Stimulated activated CD8-positive, alpha-beta memory T cell treated with anti-CD3 and anti-CD28 coated beads, Interleukin-15, amount 100 ng/mL, for 24 hours (primary cell): ENCODE measurements around the gene LSM2.

Experiments
- DNase-seq: peaks from one replicate; pipeline ENCODE4 v3.0.0-alpha.2; 2020; ENCODE audit warnings: low read depth

Gene LSM2

DNA sequence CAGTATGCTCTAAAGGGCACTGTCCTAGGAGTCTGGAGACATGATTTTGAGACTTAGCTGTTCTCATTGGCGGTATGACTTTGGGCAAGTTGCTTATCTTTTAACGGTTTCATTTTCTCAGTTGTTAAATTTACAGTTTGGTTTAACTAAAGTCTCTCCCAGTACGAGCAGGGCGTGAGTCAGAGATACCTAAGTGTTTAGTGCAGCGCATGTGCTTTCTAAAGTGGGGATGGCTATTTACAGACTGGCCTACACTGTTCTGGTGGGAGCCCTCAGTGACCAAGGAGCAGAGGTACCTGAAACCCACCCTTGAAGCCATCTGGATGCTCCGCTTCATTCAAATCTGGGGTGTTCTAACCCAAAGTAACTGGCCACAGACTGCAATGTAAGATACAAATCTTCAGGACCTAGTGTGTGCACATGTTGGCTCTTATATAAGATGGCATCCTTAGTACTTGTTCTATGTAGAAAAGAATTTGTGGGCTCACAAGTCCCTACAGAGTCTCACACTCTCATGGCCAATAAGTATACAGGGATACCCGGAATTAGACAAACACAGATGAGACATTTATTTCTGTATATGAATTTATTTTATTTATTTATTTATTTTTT lies 56.2 kb downstream of the LSM2 start:
- DNase-seq: no peak

DNA sequence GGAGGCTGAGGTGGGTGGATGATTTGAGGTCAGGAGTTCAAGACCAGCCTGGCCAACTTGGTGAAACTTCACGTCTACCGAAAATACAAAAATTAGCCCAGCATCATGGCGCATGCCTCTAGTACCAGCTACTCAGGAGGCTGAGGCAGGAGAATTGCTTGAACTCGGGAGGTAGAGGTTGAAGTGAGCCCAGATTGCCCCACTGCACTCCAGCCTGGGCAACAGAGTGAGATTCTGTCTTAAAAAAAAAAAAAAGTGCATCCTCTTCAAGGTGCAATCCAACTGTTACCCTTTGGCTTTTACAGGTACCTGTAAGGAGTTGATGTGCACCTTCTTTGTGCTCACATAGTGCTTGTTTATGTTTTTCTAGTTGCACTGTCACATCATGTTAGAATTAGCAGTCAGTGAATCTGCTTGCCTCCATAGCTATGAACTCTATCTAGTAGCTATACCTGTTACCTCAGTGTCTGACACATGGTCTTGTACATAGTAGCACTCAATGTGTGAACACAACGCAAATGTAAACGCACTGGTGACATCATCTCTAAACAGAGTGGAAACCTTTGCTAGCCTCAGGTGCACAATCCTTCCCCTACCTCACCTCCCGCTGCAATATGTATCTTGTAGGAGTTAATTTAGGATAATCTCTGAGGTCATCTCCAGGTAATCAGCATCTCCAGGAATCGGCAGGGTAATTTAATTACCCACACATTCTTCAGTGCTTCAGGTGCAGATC lies 57.3 kb downstream of the LSM2 start:
- no peak for DNase-seq
